Stimulated activated CD8-positive, alpha-beta memory T cell treated with anti-CD3 and anti-CD28 coated beads, Interleukin-12 subunit alpha, Interleukin-12 subunit beta, amount 100 ng/mL, for 4 hours (primary cell): Measurements from ENCODE around the gene NACC2.
"Not testable (repeated sequence)": the region's sequence is repeated elsewhere in the genome, so short reads cannot be mapped to it uniquely, and the experiment has no call there.

Experiments
- DNase-seq: peaks from one replicate; pipeline ENCODE4 v3.0.0-alpha.2; 2020; ENCODE audit warnings: low read depth

NACC2 gene

DNA sequence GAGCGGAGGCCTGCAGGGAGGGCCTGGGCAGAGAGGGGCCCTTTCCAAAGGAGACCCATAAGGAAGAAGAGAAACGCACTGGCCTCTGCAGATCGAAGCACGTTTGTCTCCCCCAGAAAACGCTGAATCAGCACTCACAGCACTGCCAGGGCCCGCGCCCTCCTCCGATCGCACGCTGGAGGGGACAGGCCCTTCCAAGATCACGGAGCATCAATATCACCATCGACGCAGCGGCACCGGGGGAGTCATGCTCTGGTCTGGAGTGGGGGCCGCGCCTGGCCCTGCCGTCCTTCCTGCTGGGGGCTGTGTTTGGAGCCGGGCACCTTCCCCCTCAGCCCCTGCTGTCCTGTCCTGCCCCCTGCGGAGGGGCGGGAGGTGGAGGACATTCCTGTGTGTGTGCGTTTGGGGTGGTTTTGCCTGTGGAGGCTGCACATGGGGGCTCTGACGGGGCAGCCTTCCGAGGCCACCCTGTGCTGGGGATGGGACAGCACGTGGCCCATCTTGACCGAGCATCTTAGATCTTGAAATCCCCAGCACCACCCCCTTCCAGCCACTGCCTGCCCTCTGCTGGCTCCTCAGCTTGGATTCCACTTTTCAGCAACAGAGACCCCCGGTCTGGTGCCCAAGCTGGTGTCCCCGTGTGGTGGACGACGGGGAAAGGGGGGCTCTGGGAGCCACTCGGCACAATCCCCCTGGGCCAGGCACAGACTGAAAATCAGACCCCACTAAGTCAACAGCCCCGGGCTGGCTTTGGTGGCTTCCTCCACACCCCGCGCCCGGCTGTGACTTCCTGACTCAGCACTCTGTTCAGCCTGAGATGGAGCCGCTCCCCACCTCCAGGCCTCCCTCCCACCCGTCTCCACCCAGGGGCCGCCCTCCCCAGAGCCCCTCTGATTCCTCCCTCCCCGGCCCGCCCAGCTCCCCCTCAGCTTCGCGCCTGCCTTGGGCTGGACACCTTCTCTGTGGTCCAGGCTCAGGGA is 15.3 kb upstream of the NACC2 start:
- no peak for DNase-seq

DNA sequence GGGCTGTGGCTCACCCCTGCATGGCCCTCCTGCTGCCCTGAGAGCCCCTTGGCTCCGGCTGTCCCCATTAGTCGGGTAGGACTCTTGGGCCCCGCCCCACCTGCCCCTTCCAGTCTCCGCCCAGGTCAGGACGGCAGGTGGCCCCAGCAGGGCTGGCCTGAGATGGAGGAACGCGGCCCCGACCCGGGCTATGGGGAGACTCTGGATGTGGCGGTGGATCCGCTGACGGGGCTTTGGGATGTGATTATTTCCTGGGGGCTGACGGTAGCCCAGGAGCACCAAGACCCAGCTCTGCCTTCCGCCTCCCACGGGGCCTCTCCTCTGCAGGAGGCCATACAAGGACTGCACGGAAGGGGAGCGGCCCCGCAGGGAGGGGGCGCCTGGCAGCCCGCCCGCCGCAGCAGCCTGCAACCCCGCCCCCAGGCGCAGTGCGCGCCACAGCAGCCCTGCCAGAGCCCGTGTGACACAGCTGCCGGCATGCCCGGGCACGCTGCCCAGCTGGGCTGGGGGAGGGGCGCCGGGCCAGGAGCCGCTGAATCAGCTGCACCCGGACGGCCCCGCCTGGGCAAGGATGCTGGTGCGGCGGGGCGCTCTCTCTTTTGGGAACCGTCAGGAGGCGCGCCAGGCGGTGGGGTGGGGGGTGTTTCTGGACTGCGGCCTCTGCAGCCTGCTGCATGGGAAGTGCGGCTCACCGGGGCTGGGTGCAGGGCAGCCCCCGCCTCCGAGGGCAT is 14.4 kb upstream of the NACC2 start:
- peak; percentile 89 for DNase-seq

DNA sequence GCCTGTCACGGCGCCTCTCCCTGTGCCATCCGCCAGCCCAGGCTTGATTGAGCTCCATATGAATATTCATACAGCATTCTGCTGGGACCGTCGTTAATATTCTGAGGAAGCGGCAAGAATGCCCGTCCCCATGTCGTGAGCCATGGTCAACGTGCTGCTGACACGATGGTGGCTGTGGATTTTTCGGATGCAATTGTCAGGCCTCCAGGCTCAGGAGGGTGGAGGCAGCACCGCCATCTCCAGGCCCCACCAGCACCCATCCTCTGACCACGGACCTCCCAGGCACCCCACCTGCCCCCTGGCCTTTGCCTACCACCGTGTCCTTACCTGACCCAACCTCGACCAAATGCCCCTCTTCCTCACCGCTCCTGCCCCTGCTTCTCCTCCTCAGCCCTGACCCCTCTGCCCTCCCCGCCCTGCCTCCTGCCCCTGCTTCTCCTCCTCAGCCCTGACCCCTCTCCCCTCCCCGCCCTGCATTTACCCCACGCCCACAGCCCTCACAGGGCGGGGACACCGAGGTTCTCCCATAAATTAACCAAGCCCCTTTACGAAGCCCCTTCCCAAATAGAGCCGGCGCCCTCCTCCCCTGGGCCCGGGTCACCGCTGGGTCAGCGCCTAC is 13.7 kb upstream of the NACC2 start:
- DNase-seq: no peak

DNA sequence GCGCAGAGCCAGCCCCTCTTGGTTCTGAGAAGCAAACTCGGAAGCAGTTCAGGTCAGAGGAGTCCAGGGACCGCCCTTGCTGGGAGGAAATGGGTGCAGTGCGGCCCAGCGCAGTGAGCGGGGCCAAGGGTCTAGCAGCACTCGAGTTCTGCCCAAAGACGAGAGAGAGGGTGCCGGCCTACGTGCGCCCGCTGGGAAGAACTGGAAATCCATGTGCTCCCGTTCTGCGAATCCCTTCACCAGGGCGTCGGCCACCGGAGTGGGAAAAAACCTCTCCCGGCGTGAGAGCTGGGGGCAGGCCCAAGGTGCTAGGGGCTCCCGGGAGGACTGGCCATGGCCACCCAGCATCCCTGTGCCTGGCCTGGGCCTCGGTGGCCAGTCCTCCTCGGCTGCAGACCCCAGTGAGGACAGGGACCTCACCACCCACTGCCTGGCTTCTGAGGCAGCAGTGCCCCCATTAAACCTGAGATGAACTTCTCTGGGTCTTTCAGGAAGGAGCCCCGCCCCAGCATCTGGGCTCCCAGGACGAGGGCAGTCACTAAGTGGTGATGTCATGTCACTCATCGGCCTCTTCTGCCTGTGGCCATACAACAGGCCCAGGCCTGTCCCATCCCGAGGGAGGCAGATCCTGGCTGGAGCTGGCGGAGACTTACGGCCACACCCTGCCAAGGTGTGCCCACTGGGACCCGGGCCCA is 13.0 kb upstream of the NACC2 start:
- DNase-seq: no peak

DNA sequence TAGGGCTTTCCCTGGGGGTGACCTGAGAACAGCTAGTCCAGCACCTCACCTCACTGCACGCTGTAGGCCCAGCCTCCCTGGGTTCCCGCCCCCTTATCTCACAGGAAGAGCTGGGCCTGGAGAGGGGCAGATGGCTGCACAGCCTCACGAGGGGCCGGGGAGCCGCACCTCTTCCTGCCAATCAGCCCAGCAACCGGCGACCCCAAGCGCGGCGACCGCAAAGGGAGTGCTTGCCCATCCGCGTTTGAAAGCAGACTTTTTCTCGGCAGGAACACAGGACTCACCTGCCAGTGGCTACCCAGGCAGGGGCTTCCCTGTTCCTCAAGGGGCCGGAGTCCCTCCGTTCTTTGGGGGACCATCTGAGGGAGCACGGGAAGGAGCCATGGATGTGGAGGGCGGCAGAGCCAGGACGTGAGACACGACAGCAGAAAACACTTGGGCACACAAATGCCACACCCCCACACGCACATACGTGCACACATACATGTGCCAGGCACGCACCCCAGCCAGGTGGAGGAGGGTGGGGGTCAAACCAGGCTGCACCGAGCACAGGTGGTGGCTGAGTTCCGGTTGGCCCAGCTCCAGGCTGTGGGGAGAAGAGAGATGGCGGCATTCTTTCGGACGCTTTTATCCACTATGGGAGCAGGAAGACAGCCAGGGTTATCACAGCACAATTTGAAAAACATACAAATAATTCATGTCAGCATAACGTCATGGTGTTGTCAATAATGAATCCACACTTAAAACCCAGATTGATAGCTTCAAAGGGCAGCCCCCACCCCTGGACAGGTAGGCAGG is 12.3 kb upstream of the NACC2 start:
- DNase-seq: no peak

DNA sequence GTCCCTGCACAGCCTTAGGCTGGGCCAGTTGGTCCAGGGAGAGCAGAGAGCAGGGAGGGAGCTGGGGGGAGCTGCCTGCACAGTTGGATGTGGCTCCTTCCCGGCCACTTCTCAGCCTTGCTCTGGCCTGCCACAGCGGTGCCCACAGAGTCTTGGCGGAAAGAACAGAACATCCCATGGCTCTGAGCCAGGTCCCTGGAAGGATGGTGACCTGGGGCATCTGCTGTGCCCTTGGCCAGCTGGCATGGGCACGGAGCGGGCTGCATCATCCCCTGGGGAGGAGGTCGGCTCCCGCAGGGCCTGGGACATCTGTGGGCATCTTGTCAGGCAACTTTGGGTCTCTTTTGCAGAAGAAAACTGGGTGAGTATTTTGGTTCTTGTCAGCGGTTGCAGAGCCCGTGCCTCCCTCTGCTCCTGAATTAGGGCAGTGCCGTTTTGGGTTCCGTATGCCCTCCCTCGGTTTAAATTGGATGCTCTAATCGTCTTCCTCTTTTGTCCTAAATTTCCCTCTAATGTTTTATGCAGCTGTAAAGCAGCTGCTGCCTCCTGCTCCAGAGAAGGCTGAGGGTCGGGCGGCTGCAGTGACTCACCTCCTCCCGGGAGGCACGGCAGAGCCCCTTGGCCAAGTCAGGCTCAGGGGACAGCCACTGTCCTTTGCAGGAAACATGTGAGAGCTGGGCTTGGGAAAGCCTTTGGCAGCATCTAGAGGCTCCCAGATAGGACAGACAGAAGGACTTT is 10.5 kb upstream of the NACC2 start:
- DNase-seq: no peak

DNA sequence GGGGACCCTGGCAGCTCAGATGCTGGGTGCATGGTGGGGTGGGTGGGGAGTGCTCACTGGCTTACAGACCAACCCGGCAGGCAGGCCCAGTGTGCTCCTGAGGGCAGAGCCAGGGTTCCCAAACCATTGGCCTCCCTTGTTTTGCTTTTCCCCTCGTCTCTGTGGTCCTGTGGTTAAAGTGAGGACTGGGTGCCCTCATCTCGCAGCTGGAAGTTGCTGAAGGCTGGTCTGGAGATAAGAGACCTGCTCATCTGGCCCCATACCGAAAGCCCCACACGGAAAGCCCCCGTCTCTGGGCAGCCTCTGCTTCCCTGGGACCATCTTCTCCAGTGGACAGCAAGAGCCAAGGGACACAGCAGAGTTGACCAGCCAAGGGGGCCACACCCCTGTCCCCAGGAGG is 9.8 kb upstream of the NACC2 start:
- no peak for DNase-seq

DNA sequence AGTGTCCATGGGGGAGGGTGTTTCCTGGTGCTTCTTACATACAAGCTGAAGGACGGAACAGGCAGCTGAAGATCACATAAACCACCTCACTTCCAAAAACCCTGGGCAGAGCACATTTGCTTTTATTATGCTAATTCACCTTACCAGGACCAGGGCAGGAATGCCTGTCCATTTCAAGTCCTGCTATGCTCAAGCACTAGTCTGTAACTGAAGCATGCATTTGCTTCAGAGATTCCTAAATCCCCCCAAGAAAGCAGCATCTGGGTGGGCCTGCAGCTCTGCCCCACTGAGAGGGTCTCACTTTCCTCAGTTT is 9.4 kb upstream of the NACC2 start:
- no peak for DNase-seq

DNA sequence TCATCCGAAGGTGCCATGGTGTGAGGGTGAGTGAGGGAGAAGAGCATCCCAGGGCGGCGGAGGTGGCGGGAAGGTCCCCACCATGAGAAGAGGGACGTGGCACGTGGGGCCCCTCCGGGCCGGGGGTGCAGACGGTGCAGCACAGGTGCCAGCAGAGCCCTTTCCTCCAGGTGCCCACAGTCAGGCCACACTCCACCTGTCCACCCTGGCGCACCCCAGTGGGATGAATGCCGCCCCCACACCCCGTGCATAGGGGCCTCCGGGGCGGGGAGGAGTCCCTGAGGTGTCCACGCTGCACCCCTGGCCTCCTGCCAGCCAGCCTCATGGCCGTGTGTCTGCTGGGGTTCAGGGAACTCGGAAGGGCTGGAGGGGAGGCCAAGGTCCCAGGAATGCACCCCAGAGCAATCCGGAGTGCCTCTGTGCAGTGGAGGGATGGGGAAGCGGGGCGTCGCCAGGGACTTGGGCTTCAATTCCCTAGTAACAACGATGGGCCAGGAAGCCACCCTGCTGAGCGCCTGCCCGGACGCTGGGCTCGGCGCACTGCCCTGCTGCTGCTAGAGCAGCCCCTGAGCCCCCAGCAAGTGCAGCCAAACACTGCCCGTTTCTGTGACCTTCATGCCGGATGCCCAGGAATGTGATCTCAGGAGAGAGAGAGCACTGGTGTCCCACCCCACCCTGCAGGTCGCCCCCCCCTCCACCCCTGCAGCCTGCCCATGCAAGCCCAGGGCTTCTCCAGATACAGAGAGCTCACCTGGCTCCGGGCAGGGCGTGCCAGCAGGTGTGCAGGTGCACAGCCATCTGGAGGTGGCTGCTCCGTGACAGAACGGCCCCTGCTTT is 8.8 kb upstream of the NACC2 start:
- no peak for DNase-seq

DNA sequence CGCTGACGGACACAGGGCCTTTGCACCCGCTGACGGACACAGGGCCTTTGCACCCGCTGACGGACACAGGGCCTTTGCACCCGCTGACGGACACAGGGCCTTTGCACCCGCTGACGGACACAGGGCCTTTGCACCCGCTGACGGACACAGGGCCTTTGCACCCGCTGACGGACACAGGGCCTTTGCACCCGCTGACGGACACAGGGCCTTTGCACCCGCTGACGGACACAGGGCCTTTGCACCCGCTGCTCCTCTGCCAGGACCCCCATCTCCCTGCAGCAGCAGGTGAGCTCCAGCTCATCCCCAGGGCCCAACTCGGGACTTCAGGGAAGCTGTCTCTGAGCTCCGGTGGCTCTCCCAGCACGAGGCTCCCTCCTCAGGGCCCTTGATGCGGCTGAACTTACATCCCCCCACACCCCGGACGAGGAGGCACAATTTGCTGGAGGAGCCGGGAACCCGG is 6.6 kb upstream of the NACC2 start:
- not testable (repeated sequence) for DNase-seq

DNA sequence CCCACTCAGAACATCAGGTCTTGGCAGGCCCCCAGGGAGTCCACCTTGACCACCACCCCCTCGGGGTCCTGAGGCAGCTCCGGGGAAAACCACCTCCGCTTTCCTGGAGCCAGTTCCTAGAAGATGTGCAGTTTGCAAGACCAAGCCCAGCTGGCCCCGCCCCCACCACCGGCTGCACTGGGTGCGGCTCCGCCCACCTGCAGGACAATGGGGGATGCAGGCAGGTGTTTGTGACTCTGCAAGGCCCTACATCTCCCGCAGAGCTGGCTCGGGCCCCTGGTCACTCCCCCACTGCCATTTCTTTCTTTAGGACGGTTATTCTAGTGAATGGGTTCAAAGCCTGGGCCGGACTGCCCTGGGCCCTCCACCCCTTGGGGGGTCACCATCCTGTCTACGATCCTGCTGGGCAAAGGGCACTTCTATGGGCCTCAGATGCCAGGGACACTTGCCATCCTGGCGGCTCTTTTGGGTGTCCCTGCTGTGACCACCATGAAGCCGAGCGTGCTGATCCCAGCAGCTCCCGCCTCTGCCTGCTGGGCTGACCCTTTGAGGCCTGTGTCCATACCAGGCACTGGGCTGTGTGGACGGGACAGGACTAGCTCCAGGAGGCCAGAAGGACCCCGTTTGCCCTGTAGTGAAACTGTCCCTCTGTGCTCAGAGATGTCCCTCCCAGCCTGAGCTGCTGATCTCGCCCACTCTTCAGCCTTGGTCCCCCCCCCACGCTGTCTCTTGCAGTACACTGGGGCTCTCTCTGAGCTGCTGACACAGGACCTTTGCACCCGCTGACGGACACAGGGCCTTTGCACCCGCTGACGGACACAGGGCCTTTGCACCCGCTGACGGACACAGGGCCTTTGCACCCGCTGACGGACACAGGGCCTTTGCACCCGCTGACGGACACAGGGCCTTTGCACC is 5.9 kb upstream of the NACC2 start:
- no peak for DNase-seq

DNA sequence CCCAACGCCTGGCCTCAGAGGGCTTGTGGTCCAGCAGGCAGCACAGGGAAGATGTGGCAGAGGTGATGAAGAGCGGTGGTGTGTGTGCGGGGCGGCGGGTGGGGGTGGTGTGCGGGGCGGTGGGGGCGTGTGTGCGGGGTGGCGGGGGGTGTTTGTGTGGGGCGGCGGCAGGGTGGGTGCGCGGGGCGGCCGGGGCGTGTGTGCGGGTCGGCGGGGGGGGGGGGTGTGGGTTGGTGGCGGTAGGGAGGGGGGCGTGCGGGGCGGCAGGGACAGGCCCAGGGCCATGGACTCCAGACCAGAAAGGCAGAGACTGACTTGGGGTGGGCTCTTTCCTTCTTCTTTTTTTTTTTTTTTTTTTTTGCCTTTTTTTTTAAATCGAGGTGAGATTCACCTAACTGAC is 4.5 kb upstream of the NACC2 start:
- DNase-seq: no peak

DNA sequence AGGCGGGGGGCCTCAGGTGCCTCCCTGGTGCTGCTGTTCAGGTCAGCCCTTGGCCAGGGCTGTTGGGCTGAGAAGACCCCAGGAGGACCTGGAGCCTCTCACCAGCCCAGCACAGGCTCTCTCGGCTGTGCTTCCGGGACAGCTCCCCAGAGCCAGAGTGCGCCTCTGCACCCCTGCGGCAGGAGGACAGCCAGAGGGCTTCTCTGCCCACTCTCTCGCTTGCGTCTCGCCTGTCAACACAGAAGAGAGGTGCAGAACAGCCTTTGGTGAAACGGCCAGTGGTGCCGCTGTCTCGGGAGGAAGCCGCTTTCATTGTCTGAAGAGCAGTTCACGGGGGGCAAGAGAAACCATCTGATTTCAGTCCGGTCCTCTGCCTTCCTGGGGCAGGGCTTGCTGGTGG is 3.8 kb upstream of the NACC2 start:
- DNase-seq: no peak

DNA sequence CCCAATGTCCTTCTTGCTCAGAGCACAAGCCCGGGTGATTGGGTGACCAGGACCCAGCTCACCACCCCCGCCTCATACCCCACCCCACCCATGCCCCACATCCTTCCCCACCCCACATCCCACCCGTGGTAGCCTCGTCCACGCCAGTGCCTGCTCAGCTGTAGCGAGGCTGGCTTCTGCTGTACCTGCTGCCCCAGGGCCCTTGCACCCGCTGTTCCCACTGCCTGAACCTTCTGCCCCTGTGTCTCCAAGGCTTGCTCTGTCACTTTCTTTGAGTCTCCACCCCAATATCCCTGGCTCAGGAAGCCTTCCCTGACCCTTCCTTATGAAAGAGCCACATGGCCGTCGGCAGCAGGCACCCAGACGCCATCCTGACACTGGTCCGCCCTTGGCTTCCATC is 3.1 kb upstream of the NACC2 start:
- no peak for DNase-seq

DNA sequence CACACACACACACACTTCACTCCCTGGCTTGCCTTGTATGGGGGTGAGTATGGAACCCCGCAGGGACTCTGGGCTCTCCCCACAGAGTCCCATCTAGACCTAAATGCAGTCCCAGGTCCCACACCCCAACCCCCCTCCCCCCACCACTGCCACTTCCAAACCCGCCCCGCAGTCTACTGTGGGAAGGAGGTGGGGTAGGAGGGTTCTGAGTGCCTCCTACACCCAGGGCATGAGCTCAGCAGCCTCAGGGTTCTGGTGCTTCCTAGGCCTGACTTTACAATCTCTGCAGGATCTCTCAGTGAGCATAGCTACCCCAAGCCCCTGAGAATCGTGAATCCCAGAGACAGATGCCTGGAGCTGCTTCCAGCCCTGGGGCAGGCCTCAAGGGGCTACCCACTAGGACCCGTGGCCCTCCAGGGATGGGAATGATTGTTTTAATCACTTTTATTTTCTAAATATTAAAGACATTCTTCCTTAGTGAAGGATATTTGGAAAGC is 1.5 kb upstream of the NACC2 start:
- DNase-seq: no peak

DNA sequence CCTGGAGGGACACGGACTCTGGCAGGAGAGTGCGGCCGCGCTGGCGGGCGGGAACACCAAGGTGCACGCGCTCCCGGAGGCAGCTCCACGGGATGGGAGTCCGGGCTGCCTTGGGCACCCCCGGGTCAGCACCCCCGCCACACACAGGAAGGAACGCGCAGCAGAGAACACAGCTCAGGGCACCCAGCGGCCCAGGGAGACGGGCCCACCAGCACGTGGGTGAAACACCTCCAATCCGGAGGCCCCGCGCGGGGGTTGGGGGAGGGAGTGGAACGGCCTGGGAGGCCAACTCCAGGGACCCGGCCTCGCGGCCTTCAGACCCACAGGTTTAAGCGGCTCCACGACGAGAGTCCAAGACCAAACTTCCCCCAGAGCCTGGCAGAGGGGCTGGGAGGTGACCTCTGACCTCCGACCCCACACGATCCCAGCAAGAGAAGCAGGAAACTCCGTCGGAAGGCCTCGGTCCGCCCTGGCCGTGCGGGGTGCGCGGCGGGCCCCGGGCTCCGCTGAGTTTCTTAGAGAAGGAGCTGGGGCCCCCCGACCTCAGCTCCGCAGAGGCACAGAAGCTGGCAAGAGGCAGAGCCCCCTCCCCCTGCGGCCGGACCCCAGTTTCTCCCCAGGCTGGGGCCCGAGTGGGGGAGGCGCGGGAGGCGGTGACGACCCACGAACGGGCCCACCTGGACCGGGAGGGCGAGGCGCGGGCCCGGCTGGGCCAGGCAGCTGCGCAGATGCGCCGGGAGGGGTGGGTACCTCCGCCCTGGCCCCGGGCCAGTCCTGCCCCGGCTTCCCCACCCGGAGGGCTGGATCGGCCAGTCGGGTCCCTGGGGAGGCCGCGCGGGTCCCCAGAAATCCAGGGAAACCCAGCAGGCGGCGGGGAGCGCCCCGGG is 851 bp downstream of the NACC2 start:
- peak; percentile 52 for DNase-seq

DNA sequence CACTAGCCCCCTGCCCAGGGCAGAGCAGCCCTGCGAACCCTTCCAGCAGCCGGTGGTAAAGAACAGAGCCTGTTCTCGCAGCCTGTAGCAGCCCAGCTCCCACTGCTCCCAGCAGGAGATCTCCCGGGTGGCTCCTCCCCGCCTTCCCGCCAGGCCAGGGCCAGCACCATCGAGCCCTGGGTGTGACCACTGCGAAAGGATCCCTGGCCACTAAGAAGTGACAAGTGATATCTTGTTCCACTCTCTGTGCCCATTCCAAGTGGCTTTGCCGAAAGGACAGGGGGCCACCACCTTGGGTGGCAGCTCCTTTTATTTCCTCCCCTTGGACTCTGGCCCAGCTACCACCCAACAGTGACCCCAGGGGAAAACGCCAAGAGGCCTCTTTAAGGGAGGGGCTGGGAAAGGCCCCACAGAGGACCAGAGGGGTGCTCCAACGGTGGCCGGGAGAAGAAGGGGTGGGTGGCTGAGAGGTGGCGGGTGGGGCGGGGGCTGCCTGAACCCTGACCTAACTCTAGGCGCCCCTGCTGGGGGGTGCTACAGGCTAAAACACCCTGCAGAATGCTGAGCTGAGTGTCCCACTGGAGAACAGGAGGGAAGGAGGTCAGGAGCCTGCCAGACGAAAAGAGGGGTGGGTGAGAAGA is 1.6 kb downstream of the NACC2 start:
- DNase-seq: no peak
